Vagina (tissue), 2 donors: ENCODE data around the gene TADA2B.

Experiments
- CTCF ChIP-seq, 3 experiments: fragments of 450-650 bp in 2 of 3; fragments of 200-600 bp in 1 of 3; sonication (generic) in 1 of 3; IDR thresholded peaks; one replicate each; pipeline ENCODE4 v1.5.1; 2017 to 2019; ENCODE audit warnings: antibody characterized with exemption in 3 of 3, mild to moderate bottlenecking in 2 of 3, moderate library complexity in 2 of 3
- POLR2A ChIP-seq, 2 donors: fragments of 450-650 bp; IDR thresholded peaks; one replicate each; pipeline ENCODE4 v1.6.1; 2017; ENCODE audit warnings: antibody characterized with exemption in 2 of 2, mild to moderate bottlenecking in 2 of 2, moderate library complexity in 2 of 2

- no peak for TF ChIP-seq POLR2A (IDR thresholded peaks at IDR 0.05)
- no peak for TF ChIP-seq CTCF (IDR thresholded peaks at IDR 0.05)
Measured at GRCh38 chr4:7050481-7051143, 7.4 kb downstream of the TADA2B start.
